Esophagus squamous epithelium (tissue), 4 donors: ENCODE results near the gene PRLR.

Experiments
- CTCF ChIP-seq, 6 experiments: fragments of 450-650 bp in 4 of 6; fragments of 200-600 bp in 2 of 6; sonication (generic) in 2 of 6; IDR thresholded peaks; one replicate each; pipeline ENCODE4 v1.5.1; 2016 to 2019; ENCODE audit warnings: antibody characterized with exemption in 6 of 6, mild to moderate bottlenecking in 4 of 6, moderate library complexity in 4 of 6
- POLR2A ChIP-seq, 4 donors: fragments of 450-650 bp; IDR thresholded peaks; one replicate each; pipeline ENCODE4 v1.6.1; 2017; ENCODE audit warnings: antibody characterized with exemption in 4 of 4, mild to moderate bottlenecking in 4 of 4, moderate library complexity in 3 of 4

- TF ChIP-seq CTCF (IDR thresholded peaks at IDR 0.05) (no peak), POLR2A (IDR thresholded peaks at IDR 0.05) (no peak)
These were observed 170.1 kb downstream of the PRLR start for GRCh38 chr5:35060236-35060635.
